Measurements from ENCODE around the gene BICC1.

GRCh38 chr10:58712982-58713381, 200.3 kb downstream of the BICC1 start:
- TF ChIP-seq, protein P1, sequence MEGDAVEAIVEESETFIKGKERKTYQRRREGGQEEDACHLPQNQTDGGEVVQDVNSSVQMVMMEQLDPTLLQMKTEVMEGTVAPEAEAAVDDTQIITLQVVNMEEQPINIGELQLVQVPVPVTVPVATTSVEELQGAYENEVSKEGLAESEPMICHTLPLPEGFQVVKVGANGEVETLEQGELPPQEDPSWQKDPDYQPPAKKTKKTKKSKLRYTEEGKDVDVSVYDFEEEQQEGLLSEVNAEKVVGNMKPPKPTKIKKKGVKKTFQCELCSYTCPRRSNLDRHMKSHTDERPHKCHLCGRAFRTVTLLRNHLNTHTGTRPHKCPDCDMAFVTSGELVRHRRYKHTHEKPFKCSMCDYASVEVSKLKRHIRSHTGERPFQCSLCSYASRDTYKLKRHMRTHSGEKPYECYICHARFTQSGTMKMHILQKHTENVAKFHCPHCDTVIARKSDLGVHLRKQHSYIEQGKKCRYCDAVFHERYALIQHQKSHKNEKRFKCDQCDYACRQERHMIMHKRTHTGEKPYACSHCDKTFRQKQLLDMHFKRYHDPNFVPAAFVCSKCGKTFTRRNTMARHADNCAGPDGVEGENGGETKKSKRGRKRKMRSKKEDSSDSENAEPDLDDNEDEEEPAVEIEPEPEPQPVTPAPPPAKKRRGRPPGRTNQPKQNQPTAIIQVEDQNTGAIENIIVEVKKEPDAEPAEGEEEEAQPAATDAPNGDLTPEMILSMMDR (IDR thresholded peaks at IDR 0.05 in 4 of 5, conservative IDR thresholded peaks at IDR 0.05 in 1 of 5): no peak
- TF ChIP-seq POLR2A (IDR thresholded peaks at IDR 0.05): no peak
